Stimulated activated CD8-positive, alpha-beta memory T cell treated with anti-CD3 and anti-CD28 coated beads, Interleukin-15, amount 100 ng/mL, for 48 hours (primary cell): Measurements from ENCODE around the gene CCDC85B.

Experiments used
- DNase-seq, 2 donors: peaks; one replicate each; pipeline ENCODE4 v3.0.0-alpha.2; 2020; ENCODE audit warnings: low read depth in 2 of 2

Gene CCDC85B

DNA sequence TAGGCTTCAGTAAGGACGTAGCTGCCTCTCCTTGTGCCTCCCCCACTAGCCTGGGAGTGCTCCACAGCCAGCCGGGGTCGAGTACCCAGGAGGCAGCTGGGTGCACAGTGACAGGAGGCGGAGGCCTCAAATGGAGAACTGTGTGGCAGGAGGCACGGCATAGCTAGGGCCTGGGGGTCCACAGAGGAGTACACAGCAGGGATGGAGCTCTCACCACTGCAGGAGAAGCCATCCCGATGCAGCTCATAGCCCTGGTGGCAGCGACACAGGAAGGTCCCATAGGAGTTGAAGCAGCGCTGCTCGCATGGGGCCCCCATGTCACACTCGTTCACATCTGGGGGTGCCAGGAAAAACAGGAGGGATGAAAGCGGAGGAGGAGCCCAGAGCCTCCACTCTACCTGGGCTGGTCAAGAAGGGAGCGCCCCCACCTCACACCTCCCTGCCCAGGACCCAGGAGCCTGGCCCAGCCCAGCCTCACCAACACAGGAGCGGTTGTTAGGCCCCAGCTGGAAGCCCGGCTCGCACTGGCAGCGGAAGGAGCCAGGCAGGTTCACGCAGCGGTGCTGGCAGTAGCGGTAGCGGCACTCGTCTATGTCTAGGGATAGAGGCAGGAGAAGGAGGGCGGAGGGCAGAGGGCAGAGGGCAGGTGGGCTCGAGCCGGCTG is 20.7 kb upstream of the CCDC85B start:
- DNase-seq: no peak

DNA sequence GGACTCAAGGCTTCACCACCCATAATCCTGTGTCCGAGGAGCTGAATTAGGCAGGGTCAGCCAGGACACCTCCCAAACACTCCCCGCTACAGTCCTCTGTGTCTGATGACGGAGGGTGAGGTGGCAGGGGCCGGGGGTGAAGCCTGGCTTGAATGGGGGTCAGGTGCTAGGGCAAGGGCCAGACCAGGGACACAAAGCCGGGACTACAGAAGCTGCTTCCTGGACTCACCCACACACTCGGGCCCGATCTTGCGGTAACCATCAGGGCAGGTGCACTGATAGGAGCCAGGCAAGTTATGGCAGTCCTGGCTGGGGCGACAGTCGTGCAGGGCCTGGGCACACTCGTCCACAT is 20.2 kb upstream of the CCDC85B start:
- no peak for DNase-seq

DNA sequence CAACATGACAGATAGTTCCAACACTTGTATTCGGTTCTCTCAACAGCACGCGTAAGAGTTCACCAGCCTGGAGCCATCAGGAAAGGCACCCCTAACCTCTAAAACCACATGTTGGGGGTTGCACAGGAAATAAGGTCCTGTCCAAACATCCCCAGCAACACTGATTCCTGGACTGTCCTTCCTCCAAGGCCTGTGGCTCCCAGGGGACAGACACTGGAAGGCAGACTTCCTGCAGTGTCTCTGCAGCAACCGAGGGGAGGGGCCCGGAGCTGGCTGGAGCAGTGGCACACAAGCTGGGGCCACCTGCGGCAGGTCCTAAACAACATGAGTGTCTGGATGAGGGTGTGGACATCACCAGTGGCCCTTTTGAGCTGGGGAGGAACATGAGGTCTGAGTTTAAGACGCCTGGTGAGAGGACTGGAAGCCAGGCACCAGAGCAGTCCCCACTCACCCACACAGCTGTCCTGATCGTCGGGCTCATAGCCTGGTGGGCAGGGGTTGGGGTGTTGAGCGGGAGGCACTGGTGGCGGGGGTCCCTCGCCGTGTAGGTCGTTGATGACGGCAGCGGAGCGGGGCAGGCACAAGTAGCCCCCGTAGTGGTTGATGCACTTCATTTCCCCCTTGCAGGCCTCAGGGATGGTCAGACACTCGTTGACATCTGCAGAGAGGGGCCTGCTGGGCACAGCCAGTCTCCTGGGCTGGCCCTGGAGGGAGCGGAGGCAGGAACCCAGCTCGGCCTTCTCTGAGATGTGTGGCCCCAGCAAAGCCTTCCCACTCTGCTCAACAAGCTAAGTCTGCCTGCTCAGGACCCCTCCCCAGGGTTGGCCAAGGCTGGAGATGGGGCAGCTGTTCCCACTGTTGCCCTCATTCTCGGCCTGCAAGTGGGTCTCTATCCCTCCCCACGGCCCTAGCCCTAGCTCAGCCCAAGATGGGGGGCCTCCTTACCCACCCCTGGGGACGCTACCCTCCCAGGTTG is 19.5 kb upstream of the CCDC85B start:
- DNase-seq: no peak

DNA sequence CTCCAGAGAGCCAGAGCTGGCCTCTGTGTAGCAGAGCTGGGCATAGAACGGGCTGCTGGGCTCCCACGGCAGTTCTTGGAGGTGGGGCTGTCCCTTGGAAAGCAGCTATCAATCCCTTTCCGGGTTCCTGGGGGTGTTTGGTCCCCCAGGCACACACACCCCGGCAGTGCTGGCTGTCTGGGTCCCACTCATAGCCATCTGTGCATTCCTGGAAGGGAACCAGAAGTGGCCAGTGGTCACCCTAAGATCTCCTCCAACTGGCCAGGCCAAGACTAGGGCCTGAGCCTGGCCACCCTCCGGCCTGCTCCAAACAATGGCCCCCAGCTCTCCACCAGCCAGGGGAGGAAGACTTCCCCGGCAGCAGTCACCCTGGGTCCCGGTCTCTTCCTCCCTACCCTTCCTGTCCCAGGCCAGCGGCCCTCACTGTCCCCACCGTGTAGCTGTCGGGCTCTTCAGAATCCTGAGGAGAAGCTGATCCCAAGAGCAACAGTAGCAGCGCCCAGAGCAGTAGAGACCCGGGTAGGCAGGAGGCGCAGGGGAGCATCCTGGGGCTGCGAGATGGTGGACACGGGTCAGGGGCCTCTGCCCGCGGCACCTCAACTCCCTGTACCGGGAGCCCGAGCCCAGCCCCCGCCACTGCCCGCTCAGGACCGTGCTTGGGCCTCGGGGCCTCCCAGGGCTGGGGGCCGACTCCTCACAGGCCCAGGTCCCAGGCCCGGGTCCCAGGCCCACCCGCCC is 18.5 kb upstream of the CCDC85B start:
- DNase-seq: no peak

DNA sequence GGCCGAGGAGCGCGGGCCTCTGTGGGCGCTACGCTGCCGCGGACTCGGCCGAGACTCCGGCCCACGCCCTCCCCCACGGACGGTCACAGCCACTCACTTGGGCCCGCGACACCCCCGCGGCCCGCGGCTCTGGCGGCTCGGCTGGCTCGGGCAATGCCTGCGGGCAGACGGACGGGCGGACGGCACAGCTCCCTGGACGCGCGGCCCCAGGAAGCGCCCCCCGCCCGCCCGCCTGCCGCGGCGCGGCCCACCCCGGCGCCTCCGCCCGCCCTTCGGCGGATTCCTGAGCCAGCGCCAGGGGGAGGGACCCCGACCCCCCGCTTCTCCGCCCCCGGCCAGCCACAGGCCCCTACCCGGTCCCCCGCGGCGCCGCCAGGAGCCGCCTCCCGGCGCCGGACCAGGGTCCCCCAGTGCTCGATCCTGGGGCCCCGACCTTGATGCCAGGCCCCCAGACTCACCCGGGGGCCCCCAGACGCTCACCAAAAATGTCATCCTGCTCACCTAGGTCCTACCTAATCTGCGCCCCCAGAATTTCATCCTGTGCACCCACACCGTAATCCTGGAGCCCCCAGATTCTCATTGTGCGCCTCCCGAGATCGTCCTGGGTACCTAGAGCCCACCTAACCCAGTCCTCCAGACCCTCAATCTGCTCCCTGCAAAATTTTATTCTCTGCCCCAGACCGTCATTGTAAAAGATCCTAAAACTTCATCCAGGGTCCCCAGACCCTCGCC is 17.7 kb upstream of the CCDC85B start, which contains the start of gene EFEMP2:
TSS of gene EFEMP2 (minus strand) at position 215 of the 732 bp plus-strand sequence. CDS start 446 bp downstream, outside the sequence.
- no peak for DNase-seq

DNA sequence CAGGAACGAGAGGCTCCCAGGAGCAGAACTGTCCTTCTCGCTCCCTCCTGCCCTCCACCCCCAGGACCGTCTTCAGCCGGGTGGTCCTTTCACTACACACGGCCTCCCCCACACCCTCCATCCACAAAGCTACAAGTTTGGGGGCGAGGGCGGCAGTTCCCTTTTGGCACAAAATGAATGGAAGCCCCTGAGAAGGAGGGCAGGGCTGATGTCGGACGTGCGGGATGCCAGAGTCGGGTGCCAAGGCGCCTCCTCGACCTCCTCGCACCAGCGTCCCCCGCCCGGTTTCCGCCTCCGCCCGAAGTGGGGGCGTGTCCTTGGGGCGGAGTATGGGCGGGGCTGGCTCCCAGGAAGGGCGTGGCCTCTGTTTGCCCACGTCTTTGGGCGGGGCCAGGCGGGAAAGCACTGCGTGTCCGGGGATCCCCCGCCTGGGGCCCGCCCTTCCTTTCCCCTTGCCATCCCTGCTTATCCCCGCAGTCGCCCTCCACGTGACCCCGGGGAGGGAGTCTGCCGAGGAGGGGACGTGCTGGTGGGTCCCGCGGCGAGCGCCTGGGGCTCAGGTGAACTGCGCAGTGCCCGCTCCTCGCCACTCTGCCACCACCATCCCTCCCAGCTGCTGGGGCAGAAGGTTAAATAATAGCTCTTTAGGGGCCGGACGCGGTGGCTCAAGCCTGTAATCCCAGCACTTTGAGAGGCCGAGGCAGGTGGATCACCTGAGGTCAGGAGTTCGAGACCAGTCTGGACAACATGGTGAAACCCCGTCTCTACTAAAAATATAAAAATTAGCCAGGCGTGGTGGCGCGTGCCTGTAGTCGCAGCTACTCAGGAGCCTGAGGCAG is 16.9 kb upstream of the CCDC85B start:
- DNase-seq: peak; percentile 90 to 92

DNA sequence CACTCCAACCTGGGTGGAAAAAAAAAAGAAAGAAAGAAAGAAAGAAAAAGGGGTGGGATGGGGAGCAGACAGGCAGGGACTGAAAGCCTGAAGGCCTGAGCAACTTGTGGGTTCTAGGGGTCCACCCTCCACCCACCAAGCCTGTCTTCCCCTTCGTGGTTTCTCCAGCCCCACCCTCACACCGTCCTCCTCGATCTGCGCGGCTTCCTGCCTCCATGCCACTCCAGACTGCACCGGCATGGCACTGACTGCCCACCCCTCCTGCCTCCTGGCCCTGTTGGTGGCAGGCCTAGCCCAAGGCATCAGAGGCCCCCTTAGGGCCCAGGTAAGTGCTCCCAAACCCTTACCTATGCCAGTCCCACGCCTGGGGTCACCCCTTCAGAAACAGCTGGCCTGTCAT is 10.9 kb upstream of the CCDC85B start, which contains the start of gene CTSW:
TSS of gene CTSW (plus strand) at position 221 of the 400 bp plus-strand sequence. CDS start at position 239, 18 bp downstream.
- no peak for DNase-seq

DNA sequence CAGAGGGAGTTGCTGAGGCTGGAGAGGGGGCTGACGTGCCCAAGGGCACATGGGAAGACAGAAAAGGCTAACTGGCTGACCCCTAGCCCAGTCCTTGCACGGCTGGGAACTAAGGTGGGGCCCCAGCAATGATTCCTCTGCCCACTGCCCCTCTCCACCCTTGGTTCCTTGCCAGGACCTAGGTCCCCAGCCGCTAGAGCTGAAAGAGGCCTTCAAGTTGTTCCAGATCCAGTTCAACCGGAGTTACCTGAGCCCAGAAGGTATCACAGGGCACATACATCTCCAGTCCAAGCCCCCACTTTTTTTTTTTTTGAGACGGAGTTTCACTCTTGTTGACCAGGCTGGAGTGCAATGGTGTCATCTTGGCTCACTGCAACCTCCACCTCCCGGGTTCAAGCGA is 10.4 kb upstream of the CCDC85B start:
- no peak for DNase-seq

DNA sequence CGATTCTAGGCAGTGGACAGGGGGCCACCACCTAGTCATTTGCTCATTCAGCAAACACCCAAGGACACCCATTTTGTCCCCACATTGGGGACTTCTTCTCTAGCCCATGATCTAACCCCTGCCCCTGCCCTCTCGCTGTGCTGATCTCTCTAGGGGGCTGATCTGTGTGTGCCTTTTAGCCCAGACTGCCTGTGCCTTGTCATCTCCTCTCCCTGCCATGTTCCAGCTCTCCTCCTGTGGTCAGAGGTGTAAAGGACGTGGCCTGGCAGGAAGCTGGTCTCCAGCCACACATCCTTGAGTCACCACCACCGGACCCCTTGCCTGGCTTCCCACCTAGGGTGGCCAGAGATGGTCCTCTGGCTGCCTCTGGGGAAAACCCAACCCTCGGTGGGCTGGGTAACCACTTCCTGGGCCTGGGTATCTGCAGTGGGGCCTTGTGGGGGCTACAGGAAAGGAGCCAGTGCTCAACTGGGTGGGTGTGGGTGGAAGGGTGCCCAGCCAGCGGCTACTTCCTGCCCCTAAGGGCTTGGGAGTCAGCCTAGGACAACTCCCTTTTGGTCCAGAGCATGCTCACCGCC is 9.5 kb upstream of the CCDC85B start:
- no peak for DNase-seq

DNA sequence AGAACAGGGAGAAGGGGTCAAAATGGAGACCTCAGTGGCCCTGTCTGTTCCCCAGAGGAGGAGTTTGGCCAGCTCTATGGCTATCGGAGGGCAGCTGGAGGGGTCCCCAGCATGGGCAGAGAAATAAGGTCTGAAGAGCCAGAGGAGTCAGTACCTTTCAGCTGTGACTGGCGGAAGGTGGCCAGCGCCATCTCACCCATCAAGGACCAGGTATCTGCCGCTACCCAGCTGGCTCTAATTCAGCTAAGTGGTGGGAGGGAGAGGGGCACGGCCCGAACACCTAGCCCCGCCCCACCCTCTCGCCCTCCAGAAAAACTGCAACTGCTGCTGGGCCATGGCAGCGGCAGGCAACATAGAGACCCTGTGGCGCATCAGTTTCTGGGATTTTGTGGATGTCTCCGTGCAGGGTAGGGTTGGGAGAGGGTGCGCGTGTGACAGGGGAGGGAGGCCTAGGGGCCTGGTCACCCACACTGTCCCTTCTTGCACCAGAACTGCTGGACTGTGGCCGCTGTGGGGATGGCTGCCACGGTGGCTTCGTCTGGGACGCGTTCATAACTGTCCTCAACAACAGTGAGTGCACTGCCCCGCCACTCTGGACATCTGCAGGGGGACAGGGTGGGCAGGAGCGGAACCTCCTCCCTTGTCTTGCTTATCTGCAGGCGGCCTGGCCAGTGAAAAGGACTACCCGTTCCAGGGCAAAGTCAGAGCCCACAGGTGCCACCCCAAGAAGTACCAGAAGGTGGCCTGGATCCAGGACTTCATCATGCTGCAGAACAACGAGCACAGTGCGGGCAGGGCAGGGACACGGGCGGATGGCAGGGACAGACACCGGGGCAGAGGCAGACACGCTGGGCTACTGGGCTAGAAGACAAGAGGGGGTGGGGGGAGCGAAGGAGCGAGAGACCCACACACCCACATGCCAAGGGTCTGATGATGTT is 8.1 kb upstream of the CCDC85B start:
- DNase-seq: no peak

DNA sequence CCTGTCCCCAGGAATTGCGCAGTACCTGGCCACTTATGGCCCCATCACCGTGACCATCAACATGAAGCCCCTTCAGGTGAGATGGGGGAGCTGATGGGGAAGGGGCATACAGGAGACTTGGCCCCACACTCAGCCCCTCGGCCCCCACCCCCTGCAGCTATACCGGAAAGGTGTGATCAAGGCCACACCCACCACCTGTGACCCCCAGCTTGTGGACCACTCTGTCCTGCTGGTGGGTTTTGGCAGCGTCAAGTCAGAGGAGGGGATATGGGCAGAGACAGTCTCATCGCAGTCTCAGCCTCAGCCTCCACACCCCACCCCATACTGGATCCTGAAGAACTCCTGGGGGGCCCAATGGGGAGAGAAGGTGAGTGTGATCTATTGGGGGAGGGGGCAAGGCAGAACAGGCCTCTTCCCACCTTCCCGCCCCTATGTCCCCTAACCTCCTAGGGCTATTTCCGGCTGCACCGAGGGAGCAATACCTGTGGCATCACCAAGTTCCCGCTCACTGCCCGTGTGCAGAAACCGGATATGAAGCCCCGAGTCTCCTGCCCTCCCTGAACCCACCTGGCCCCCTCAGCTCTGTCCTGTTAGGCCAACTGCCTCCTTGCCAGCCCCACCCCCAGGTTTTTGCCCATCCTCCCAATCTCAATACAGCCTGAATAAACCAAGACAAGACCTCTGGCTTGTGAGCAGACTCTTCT is 7.3 kb upstream of the CCDC85B start:
- no peak for DNase-seq

DNA sequence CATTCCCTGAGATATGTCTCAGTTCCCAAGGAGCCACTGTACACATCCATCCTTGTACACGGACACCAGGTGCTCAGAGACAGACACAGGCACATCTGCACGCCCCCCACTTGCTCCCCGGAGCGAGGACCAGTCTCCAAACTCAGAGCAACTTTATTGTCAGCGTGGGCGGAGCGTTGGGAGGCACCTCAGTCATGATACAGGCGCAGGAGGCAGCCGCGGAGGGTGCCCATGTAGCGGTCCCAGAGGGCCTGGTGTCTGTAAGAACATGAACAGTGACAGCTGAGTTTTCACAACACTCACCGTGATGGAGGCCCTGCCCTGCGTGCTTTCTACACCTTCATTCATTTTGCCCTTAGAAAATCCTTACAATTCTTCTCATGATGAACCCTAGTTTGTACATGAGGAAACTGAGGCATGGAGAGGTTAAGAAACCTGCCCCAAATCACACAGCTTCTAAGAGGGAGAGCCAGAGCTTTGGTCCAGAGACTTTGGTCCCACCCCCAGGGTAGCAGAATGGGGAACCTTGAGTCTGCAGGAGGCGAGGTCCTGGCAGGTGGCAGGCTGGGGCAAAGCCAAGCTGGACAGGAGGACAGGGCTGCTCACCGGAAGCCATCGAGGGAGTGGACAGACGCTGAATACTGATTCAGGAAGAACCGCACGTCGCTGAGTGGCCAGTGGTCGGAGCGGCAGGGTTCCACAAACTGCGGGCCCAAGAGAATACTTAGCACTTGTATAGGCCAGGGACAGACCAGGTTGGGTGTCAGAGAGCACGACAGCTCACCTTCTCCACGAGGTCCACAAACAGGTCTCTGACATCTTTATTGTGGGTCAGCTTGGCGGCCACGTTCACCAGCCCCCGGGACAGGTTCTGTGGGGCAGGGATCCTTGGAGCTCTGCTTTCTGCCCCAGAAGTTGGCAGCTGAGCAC is 6.4 kb upstream of the CCDC85B start:
- DNase-seq: no peak

DNA sequence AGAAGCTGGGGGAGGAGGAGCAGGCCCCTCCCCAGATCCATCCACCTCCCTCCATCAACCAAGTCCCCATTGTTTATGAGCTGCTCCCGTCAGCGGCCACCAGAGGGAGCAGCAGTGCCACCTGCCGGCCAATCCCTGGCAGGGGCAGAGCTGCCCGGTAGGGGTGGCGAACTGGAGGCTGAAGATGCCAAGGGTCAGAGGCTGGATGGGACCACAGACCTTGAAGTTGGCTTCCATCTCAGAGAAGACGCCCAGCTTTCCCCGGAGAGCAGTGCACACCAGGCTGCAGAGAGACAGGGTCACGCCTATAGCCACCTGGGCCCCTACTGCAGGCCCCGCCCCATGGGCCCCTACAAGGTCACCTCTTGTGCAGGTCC is 5.8 kb upstream of the CCDC85B start:
- DNase-seq: peak; percentile 63 to 70

DNA sequence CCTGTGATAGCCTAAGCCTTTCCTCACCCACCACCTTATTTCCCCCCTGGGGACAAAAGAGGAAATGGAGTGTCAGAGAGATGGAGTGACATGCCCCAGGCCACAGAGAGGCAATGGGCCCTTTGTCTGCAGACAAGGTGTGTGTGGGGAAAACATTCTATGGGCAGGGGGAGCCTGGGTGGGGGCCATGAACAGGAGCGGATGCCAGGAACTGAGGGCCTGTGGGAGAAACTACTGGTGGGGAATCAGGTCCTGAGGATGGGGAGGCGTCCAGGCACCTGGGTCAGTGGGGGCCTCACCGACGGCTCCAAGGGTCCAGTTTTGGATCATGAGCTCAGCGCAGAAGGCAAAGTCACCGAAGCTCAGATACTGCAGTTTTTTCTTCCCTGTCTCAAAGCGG is 5.2 kb upstream of the CCDC85B start:
- DNase-seq: no peak

DNA sequence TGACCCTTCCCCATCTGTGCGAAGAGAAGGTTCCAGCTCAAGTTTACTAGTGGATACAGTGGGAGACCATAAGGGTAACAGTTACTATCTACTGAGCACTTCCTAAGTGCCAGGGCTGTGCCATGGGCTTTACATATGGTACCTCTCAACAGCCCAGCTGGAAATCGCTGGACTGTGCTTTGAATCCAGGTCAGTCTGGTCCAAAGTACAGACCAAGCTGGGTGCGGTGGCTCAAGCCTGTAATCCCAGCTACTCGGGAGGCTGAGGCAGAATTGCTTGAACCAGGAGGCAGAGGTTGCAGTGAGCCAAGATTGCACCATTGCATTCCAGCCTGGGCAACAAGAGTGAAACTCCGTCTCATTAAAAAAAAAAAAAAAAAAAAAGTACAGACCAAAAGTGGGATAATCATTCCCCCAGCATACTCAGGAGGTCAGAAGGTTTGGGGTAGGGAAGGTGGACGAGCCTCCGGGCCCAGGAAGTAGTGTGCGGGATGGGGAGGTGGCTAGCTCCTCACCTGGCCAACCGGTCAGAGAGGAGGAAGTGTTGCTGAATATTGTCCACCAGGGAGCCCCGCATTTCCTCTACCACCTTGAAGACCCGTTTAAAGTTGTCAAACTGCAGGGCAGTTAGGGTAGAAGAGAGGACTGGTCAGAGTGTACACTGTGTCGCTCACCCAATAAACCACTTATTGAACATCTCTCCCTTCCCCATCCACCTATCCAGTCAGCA is 4.5 kb upstream of the CCDC85B start:
- DNase-seq: no peak

DNA sequence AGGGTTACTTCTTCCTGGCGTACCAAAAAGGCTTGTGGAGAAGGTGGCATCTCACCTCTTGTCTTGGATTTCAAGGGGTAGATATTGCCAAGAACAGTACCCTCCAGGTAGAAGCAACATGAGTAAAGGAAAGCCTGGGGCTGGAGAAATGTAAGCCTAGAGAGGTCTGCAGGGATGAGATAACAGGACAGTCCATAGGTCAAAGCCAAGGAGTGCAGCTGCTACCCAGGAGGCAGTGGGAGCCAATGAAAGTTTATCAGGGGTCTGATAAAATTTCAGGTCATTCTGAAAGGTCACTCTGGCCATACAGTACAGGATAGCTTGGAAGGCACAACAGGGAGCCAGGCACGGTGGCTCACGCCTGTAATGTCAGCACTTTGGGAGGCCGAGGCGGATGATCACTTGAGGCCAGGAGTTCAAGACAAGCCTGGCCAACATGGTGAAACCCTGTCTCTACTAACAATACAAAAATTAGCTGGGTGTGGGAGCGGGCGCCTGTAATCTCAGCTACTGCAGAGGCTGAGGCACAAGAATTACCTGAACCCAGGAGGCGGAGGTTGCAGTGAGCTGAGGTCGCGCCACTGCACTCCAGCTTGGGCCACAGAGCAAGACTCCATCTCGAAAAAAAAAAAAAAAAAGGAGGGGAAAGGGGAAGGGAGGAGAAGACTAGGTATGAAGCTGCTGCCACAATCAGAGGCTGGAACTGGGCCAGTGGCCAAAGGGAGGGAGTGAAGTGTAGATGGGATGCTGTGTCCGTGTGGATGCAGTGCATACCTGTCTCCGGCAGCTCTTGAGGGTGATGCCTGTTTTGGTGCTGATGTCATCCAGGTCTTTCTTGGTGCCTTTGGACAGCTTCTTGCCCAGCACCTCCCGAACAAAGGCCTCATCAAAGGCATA is 3.4 kb upstream of the CCDC85B start:
- DNase-seq: no peak
